Ishikawa (cell line): Measurements from ENCODE around the gene LPP.

Experiments
- CEBPB ChIP-seq: IDR thresholded peaks from 2 replicates; pipeline ENCODE4 v1.6.1; 2012
- CREB1 ChIP-seq: IDR thresholded peaks from 2 replicates; pipeline ENCODE4 v1.6.1; 2012; ENCODE audit warnings: low read depth
- EGR1 ChIP-seq: IDR thresholded peaks from 2 replicates; pipeline ENCODE4 v1.6.1; 2012
- EP300 ChIP-seq: IDR thresholded peaks from 2 replicates; pipeline ENCODE4 v1.6.1; 2012; ENCODE audit warnings: borderline replicate concordance
- FOXM1 ChIP-seq: IDR thresholded peaks from 2 replicates; pipeline ENCODE4 v1.6.1; 2012; ENCODE audit warnings: low read depth, borderline replicate concordance
- MAX ChIP-seq: IDR thresholded peaks from 2 replicates; pipeline ENCODE4 v1.6.1; 2012
- NFIC ChIP-seq: IDR thresholded peaks from 2 replicates; pipeline ENCODE4 v1.6.1; 2012
- RAD21 ChIP-seq: IDR thresholded peaks from 2 replicates; pipeline ENCODE4 v1.6.1; 2012; ENCODE audit warnings: low read depth
- REST ChIP-seq: IDR thresholded peaks from 2 replicates; pipeline ENCODE4 v1.6.1; 2012; ENCODE audit warnings: low read depth, mild to moderate bottlenecking
- TAF1 ChIP-seq: IDR thresholded peaks from 2 replicates; pipeline ENCODE4 v1.6.1; 2012; ENCODE audit warnings: low read depth, mild to moderate bottlenecking
- TCF12 ChIP-seq: IDR thresholded peaks from 2 replicates; pipeline ENCODE4 v1.6.1; 2012; ENCODE audit warnings: low read depth
- TEAD4 ChIP-seq: IDR thresholded peaks from 2 replicates; pipeline ENCODE4 v1.6.1; 2012
- USF1 ChIP-seq: IDR thresholded peaks from 2 replicates; pipeline ENCODE4 v1.6.1; 2012
- YY1 ChIP-seq: IDR thresholded peaks from 2 replicates; pipeline ENCODE4 v1.6.1; 2012; ENCODE audit warnings: low read depth
- ZBTB7A ChIP-seq: IDR thresholded peaks from 2 replicates; pipeline ENCODE4 v1.6.1; 2012; ENCODE audit warnings: low read depth

Gene LPP

GRCh38 chr3:188255190-188255589 lies 101.2 kb downstream of the LPP start:
- TF ChIP-seq RAD21 (no peak), FOXM1 (no peak), CEBPB (no peak), EGR1 (no peak), TCF12 (no peak), REST (no peak), TEAD4 (no peak), YY1 (no peak), USF1 (no peak), MAX (no peak), EP300 (no peak), ZBTB7A (no peak), NFIC (no peak)

- TF ChIP-seq TEAD4 (no peak), TCF12 (no peak)
Observed at GRCh38 chr3:188256758-188257157, 102.8 kb downstream of the LPP start.

- no peak for TF ChIP-seq USF1
- no peak for TF ChIP-seq TAF1
- TF ChIP-seq TCF12 = no peak
- TF ChIP-seq CEBPB = no peak
- no peak for TF ChIP-seq REST
- no peak for TF ChIP-seq EGR1
- TF ChIP-seq CREB1 = no peak
- TF ChIP-seq ZBTB7A = no peak
- no peak for TF ChIP-seq RAD21
- TF ChIP-seq NFIC = no peak
- TF ChIP-seq YY1 = no peak
- no peak for TF ChIP-seq TEAD4
Observed at GRCh38 chr3:188257384-188258026, 103.5 kb downstream of the LPP start.

GRCh38 chr3:188259191-188259590 lies 105.2 kb downstream of the LPP start:
- TF ChIP-seq ZBTB7A (no peak), TAF1 (no peak), RAD21 (no peak)

- TF ChIP-seq FOXM1 (no peak), TEAD4 (no peak), MAX (no peak), REST (no peak), RAD21 (no peak), USF1 (no peak), TAF1 (no peak), CEBPB (no peak), NFIC (no peak), EGR1 (no peak), TCF12 (no peak), EP300 (no peak), YY1 (no peak)
Observed at GRCh38 chr3:188259596-188259995, 105.6 kb downstream of the LPP start.
